GM13977 (cell line): ENCODE data around the gene RAPH1.

ENCODE experiments used
- DNase-seq: peaks from one replicate; pipeline ENCODE4 v3.0.0; 2012; ENCODE audit warnings: low spot score
- in situ Hi-C: fragments of 300-500 bp; cut with MboI; formaldehyde crosslinking; loops from one replicate; pipeline ENCODE4 v1.12.0; 2022; ENCODE audit warnings: low sequenced_read_pairs, low pct_unique_long_range_greater_than_20kb, mixed read lengths, inconsistent platforms; ENCODE audit not compliant: unreplicated experiment
- TF ChIP-seq, protein P1 (sequence below): IDR thresholded peaks from 2 replicates; pipeline ENCODE4 v1.5.1; 2012; ENCODE audit warnings: mild to moderate bottlenecking, control low read depth; ENCODE audit not compliant: insufficient read depth; ENCODE audit errors: extremely low read depth, missing control alignments

Gene RAPH1

GRCh38 chr2:203580844-203581243, 45.7 kb upstream of the RAPH1 start:
- in situ Hi-C loops, result no loop called here
- TF ChIP-seq, protein P1, sequence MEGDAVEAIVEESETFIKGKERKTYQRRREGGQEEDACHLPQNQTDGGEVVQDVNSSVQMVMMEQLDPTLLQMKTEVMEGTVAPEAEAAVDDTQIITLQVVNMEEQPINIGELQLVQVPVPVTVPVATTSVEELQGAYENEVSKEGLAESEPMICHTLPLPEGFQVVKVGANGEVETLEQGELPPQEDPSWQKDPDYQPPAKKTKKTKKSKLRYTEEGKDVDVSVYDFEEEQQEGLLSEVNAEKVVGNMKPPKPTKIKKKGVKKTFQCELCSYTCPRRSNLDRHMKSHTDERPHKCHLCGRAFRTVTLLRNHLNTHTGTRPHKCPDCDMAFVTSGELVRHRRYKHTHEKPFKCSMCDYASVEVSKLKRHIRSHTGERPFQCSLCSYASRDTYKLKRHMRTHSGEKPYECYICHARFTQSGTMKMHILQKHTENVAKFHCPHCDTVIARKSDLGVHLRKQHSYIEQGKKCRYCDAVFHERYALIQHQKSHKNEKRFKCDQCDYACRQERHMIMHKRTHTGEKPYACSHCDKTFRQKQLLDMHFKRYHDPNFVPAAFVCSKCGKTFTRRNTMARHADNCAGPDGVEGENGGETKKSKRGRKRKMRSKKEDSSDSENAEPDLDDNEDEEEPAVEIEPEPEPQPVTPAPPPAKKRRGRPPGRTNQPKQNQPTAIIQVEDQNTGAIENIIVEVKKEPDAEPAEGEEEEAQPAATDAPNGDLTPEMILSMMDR, result no peak

GRCh38 chr2:203579730-203580129, 44.6 kb upstream of the RAPH1 start:
- TF ChIP-seq, protein P1, result no peak
- in situ Hi-C loops, result no loop called here
- DNase-seq, result no peak

More at GRCh38 chr2:203580844-203581243, 45.7 kb upstream of the RAPH1 start:
- no peak for DNase-seq

GRCh38 chr2:203578759-203579643, 43.9 kb upstream of the RAPH1 start:
- TF ChIP-seq, protein P1, result no peak
- peak; percentile 43 for DNase-seq
- in situ Hi-C loops, result no loop called here

GRCh38 chr2:203574824-203575223, 39.7 kb upstream of the RAPH1 start:
- in situ Hi-C loops, result no loop called here
- TF ChIP-seq, protein P1, result no peak
- no peak for DNase-seq

- in situ Hi-C loops, result no loop called here
- TF ChIP-seq, protein P1, result no peak
Observed at GRCh38 chr2:203572316-203572715, 37.2 kb upstream of the RAPH1 start.

DNA sequence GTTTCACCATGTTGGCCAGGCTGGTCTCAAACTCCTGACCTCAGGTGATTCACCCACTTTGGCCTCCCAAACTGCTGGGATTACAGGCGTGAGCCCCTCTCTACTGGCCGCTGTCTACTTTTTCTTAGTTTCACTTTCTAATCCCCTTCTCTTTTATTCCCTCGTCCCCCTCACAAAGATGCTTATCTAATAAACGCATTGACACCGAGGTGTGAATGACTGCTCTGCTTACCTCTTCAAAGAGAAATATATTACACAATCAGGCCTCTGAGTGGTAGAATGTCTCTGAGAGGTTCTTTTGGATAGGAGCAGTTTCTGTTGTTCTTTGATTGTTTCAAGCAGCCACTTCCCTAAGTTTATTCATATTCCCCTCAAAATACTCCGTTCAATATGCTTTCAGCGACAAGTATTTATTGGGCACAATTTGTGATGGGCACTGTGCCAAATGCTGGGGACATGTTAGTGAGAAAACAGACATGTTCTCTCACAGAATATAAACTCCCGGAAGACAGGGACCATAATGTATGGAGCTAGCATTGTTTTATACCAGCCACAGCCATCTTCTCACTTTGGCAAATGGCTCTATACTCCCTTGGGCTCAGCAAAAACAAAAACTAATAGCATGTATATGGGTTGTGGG, 34.7 kb upstream of the RAPH1 start:
- in situ Hi-C loops, result no loop called here
- DNase-seq, result no peak
- TF ChIP-seq, protein P1, result no peak

More at GRCh38 chr2:203572316-203572715, 37.2 kb upstream of the RAPH1 start:
- no peak for DNase-seq
